ENCODE data around the gene ELN. TPM values are rescaled to one million over a fixed set of nuclear protein-coding genes. Genes with fewer than 3 reads are reported as not detected.
A peak's percentile ranks its signal among the peaks of the same experiment; 100 is the strongest.

The ELN gene
- total RNA-seq, 1 experiment from 2014 or later: 0.26 TPM

- DNase-seq (ENCODE audit: low read depth, low spot score) (no peak), ATAC-seq (0 out of 2 replicates have a peak, but pooled peaks have one; percentile 54)
- H3K36me3 ChIP-seq (ENCODE audit: control insufficient read depth, insufficient read depth, low read length): no peaks in the 10 kb centered on the region
- intact Hi-C loops (cut with micrococcal nuclease; ENCODE audit: unreplicated experiment) (no loop called here), in situ Hi-C loops (cut with HindIII; ENCODE audit: low pct_unique_long_range_greater_than_20kb, low sequenced_read_pairs) (no loop called here)
- H3K4me1 ChIP-seq (ENCODE audit: control insufficient read depth, insufficient read depth, low read length): no peaks in the 10 kb centered on the region
- CTCF ChIA-PET: no interaction called here
- no peak overlapping the region for H3K27ac ChIP-seq (ENCODE audit: low read length)
- H3K27me3 ChIP-seq (ENCODE audit: control insufficient read depth, insufficient read depth, low read length): no peaks in the 10 kb centered on the region
- TF ChIP-seq, protein P1, sequence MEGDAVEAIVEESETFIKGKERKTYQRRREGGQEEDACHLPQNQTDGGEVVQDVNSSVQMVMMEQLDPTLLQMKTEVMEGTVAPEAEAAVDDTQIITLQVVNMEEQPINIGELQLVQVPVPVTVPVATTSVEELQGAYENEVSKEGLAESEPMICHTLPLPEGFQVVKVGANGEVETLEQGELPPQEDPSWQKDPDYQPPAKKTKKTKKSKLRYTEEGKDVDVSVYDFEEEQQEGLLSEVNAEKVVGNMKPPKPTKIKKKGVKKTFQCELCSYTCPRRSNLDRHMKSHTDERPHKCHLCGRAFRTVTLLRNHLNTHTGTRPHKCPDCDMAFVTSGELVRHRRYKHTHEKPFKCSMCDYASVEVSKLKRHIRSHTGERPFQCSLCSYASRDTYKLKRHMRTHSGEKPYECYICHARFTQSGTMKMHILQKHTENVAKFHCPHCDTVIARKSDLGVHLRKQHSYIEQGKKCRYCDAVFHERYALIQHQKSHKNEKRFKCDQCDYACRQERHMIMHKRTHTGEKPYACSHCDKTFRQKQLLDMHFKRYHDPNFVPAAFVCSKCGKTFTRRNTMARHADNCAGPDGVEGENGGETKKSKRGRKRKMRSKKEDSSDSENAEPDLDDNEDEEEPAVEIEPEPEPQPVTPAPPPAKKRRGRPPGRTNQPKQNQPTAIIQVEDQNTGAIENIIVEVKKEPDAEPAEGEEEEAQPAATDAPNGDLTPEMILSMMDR (IDR thresholded peaks at IDR 0.05): no peak
- no peak for TF ChIP-seq TCF7L2 (IDR thresholded peaks at IDR 0.05; ENCODE audit: low read depth, low read length)
- no peaks in the 10 kb centered on the region for H3K9me3 ChIP-seq (ENCODE audit: control insufficient read depth, insufficient read depth, low read depth, low read length)
- no peak overlapping the region for H3K4me3 ChIP-seq (ENCODE audit: low read depth in 2 of 2, low read length in 2 of 2)
- BruUV-seq (replicated peaks): no TSS peak
- POLR2A ChIA-PET: interaction anchor here (0.5 to 0.7 kb wide), 3 partner anchors 68 to 317 kb away, joined by 6 read pairs; no protein-coding TSS in a partner anchor
Measured at GRCh38 chr7:74015670-74016069, 12.3 kb upstream of the ELN start.

DNA sequence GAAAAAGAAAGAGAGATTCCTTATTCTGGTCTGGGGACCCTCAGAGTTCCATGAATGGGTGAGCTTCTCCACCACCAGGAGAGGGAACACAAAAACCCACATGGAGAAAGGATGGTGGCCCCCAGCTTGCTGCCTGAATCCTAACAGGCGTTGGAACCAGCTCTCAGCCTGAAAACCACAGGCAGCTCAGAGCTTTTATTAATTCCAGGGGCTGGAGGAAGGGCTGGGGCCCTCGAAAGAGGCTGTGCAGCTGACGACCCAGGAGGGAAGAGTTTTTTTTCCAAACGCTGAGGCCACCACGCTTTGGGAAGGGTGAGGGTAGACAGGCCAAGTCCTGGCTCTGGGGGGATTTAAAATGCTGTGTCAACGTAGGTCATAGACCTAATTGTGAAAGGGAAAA is 10.8 kb upstream of the ELN start:
- Histone ChIP-seq H3K4me3 (ENCODE audit: low read depth in 2 of 2, low read length in 2 of 2) (no peak overlapping the region), H3K27ac (ENCODE audit: low read length) (no peak overlapping the region), H3K4me1 (ENCODE audit: control insufficient read depth, insufficient read depth, low read length) (no peaks in the 10 kb centered on the region), H3K27me3 (ENCODE audit: control insufficient read depth, insufficient read depth, low read length) (no peaks in the 10 kb centered on the region), H3K36me3 (ENCODE audit: control insufficient read depth, insufficient read depth, low read length) (no peaks in the 10 kb centered on the region), H3K9me3 (ENCODE audit: control insufficient read depth, insufficient read depth, low read depth, low read length) (no peaks in the 10 kb centered on the region)
- no TSS peak for BruUV-seq (replicated peaks)
- in situ Hi-C loops (cut with HindIII; ENCODE audit: low pct_unique_long_range_greater_than_20kb, low sequenced_read_pairs) (no loop called here), intact Hi-C loops (cut with micrococcal nuclease; ENCODE audit: unreplicated experiment) (no loop called here)
- DNase-seq (ENCODE audit: low read depth, low spot score) (no peak), ATAC-seq (no peak)
- POLR2A ChIA-PET: no interaction called here
- TF ChIP-seq REST (IDR thresholded peaks at IDR 0.05; ENCODE audit: insufficient read depth in 1 of 2, low read depth in 2 of 2, low read length in 1 of 2) (no peak), SIN3A (IDR thresholded peaks at IDR 0.05; ENCODE audit: borderline replicate concordance, insufficient read depth, low read depth, low read length) (no peak), TCF7L2 (IDR thresholded peaks at IDR 0.05; ENCODE audit: low read depth, low read length) (no peak), POLR2AphosphoS5 (IDR thresholded peaks at IDR 0.05; ENCODE audit: low read depth, low read length) (no peak)
- TF ChIP-seq, protein P1 (IDR thresholded peaks at IDR 0.05): no peak
- CTCF ChIA-PET: interaction anchor here (0.6 kb wide), 1 partner anchor 211 kb away, joined by 4 read pairs; no protein-coding TSS in a partner anchor
